Measurements from ENCODE around the gene FYN. TPM values are rescaled to one million over a fixed set of nuclear protein-coding genes. Genes with fewer than 3 reads are reported as not detected.

FYN gene
- total and polyA plus RNA-seq, 10 of the 15 experiments (the other 5 are each of a cell fraction or from before 2014, with no cell fraction given): 51.4 to 247 (median 138) TPM

GRCh38 chr6:111899531-111899930, 26.3 kb upstream of the FYN start:
- no peak overlapping the region for H3K27ac ChIP-seq (ENCODE audit: control insufficient read depth, insufficient read depth)
- H2AFZ ChIP-seq (ENCODE audit: control insufficient read depth, low read depth, low read length): no peak overlapping the region
- H3K9me3 ChIP-seq (replicated peaks; ENCODE audit: control insufficient read depth, insufficient read depth, low read length): no peaks in the 10 kb centered on the region
- no peak for TF ChIP-seq NFIC (IDR thresholded peaks at IDR 0.05; ENCODE audit: low read depth, low read length)
- no peak for TF ChIP-seq SPI1 (IDR thresholded peaks at IDR 0.05; ENCODE audit: borderline replicate concordance, insufficient read depth, low read depth, low read length)
- TF ChIP-seq CHD4 (IDR thresholded peaks at IDR 0.05): no peak
- TF ChIP-seq GATAD2B (conservative IDR thresholded peaks at IDR 0.05; ENCODE audit: low read depth): no peak
- no peak for TF ChIP-seq LARP7 (IDR thresholded peaks at IDR 0.05)
- TF ChIP-seq YBX1 (IDR thresholded peaks at IDR 0.05): no peak
- no peak for TF ChIP-seq RBBP5 (conservative IDR thresholded peaks at IDR 0.05)
- TF ChIP-seq HSF1 (IDR thresholded peaks at IDR 0.05; ENCODE audit: low read depth, low read length): no peak
- TF ChIP-seq ZNF207 (IDR thresholded peaks at IDR 0.05; ENCODE audit: borderline replicate concordance): no peak
- TF ChIP-seq FOXK2 (IDR thresholded peaks at IDR 0.05): no peak
- no peak for TF ChIP-seq ZNF217 (IDR thresholded peaks at IDR 0.05)
- TF ChIP-seq SREBF1 (IDR thresholded peaks at IDR 0.05; ENCODE audit: low read length): no peak
- no peak for TF ChIP-seq MEF2B (IDR thresholded peaks at IDR 0.05; ENCODE audit: partially characterized antibody, poor library complexity, severe bottlenecking)
- no peak for TF ChIP-seq SIX5 (IDR thresholded peaks at IDR 0.05; ENCODE audit: low read depth, low read length, severe bottlenecking)
- no peak for TF ChIP-seq JUND (IDR thresholded peaks at IDR 0.05; ENCODE audit: low read depth, low read length)
- TF ChIP-seq ZSCAN29 (IDR thresholded peaks at IDR 0.05): no peak
- TF ChIP-seq ZBTB4 (CRISPR knock-in tag; IDR thresholded peaks at IDR 0.05): no peak
- H3K4me3 ChIP-seq: no peak overlapping the region
- no peak overlapping the region for H3K4me2 ChIP-seq (ENCODE audit: control insufficient read depth, insufficient read depth)
- ChIA-PET CTCF (no interaction called here), POLR2A (interaction anchor here (0.6 kb wide), 1 partner anchor 505 kb away, joined by 3 read pairs; no protein-coding TSS in a partner anchor), RAD21 (ENCODE audit: unreplicated experiment) (no interaction called here), SMC1A (ENCODE audit: uncharacterized antibody, unreplicated experiment) (no interaction called here)
- H3K4me1 ChIP-seq (ENCODE audit: control insufficient read depth, insufficient read depth, low read length): no peaks in the 10 kb centered on the region
- H4K20me1 ChIP-seq (ENCODE audit: control insufficient read depth, insufficient read depth): no peaks in the 10 kb centered on the region
- no peaks in the 10 kb centered on the region for H3K36me3 ChIP-seq (ENCODE audit: control insufficient read depth in 2 of 2, insufficient read depth in 2 of 2, low read length in 1 of 2)
- intact Hi-C loops (cut with micrococcal nuclease; ENCODE audit: unreplicated experiment): no loop called here
- FAIRE-seq (no peak), DNase-seq (ENCODE audit: low read depth, low spot score) (no peak), ATAC-seq (no peak)
- BruUV-seq (replicated peaks): no TSS peak
- in situ Hi-C loops (cut with MboI): no loop called here
- no peaks in the 10 kb centered on the region for H3K27me3 ChIP-seq (replicated peaks in 1 of 2; ENCODE audit: control insufficient read depth in 2 of 2, insufficient read depth in 2 of 2, low read length in 1 of 2)
- H3K9ac ChIP-seq (ENCODE audit: control insufficient read depth, insufficient read depth, low read length): no peak overlapping the region
- 44% methylated on average over 2 of the region's 3 CpGs for WGBS (ENCODE audit: insufficient coverage, insufficient replicate concordance, low lambda C conversion rate, missing lambda C conversion rate)
- H3K79me2 ChIP-seq (ENCODE audit: control insufficient read depth, insufficient read depth, low read length): no peaks in the 10 kb centered on the region
